GM12801 (cell line): ENCODE measurements around the gene EGFL7.

ENCODE experiments used
- TF ChIP-seq, protein P1 (sequence below): IDR thresholded peaks from one replicate; pipeline ENCODE4 v1.5.1; 2011; ENCODE audit warnings: control low read depth; ENCODE audit not compliant: insufficient read length; ENCODE audit errors: extremely low read depth

EGFL7 gene

GRCh38 chr9:136692185-136693134 is 29.7 kb downstream of the EGFL7 start:
- TF ChIP-seq, protein P1, sequence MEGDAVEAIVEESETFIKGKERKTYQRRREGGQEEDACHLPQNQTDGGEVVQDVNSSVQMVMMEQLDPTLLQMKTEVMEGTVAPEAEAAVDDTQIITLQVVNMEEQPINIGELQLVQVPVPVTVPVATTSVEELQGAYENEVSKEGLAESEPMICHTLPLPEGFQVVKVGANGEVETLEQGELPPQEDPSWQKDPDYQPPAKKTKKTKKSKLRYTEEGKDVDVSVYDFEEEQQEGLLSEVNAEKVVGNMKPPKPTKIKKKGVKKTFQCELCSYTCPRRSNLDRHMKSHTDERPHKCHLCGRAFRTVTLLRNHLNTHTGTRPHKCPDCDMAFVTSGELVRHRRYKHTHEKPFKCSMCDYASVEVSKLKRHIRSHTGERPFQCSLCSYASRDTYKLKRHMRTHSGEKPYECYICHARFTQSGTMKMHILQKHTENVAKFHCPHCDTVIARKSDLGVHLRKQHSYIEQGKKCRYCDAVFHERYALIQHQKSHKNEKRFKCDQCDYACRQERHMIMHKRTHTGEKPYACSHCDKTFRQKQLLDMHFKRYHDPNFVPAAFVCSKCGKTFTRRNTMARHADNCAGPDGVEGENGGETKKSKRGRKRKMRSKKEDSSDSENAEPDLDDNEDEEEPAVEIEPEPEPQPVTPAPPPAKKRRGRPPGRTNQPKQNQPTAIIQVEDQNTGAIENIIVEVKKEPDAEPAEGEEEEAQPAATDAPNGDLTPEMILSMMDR = no peak

DNA sequence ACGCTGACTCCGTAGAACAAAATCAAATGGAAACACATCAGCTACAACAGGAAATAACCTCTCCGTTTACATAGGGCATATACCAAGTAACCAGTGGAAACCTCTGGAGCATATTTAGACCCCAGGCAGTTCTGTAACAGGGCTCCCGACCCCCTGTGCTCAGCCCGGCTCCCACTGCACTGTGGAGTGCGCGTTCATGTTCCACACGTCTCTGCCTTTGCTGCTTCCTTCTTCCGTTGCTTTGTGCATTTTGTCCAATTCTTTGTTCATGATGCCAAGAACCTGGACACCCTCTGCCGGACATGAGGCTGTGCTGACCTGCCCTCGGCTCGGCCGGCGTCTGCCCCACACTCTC is 30.4 kb downstream of the EGFL7 start:
- TF ChIP-seq, protein P1 = no peak

- TF ChIP-seq, protein P1 = no peak
Observed at GRCh38 chr9:136693490-136694162, 30.9 kb downstream of the EGFL7 start.

GRCh38 chr9:136694163-136694871 is 31.6 kb downstream of the EGFL7 start:
- TF ChIP-seq, protein P1 = no peak

DNA sequence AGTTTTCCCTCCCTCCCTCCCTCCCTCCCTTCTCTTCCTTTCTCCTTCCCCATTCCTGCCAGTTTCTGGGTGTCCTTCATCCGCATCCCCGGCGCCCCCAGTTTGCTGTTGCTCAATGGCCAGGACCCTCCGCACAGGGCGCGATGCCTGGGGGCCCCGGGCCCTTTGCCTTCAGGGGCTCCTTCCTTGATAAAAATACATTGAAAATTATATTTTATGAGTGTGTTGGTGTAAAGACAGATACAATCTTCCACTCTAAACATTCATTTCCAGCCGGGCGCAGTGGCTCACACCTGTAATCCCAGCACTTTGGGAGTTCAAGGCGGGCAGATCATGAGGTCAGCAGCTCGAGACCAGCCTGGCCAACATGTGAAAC is 32.1 kb downstream of the EGFL7 start:
- TF ChIP-seq, protein P1 = no peak

GRCh38 chr9:136695435-136695895 is 32.7 kb downstream of the EGFL7 start:
- TF ChIP-seq, protein P1 = no peak

DNA sequence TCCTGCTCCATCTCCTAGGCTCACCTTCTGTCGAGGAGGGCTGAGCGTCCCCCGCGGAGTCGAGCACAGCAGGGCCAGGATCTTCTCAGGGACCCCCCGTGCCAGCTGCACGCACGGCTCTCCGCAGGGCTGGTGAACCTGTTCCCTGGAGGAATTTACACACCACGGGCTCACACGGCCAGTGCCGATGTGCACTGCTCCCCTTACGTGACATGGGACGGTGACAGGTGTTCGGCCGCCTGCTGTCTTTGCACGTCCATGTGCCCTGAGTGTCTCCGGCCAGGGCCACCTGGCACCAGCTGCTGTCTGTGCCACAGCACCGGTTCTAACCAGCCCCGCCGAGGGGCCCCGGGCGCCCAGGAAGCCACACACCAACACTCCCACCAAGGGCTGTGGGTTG is 33.2 kb downstream of the EGFL7 start:
- TF ChIP-seq, protein P1 = no peak
